GM23248 (cell line): ENCODE data around the gene PARP11. TPM values are rescaled to one million over a fixed set of nuclear protein-coding genes. Genes with fewer than 3 reads are reported as not detected.
A peak's percentile ranks its signal among the peaks of the same experiment; 100 is the strongest.

Experiments used
- DNase-seq: peaks from one replicate; pipeline ENCODE4 v3.0.0-alpha.2; 2015
- H2AFZ ChIP-seq: fragments of 200-600 bp; sonication (generic); 2 replicates; pipeline ENCODE4 v1.6.1; 2016; ENCODE audit warnings: antibody characterized with exemption
- H3F3A ChIP-seq: fragments of 200-600 bp; sonication (generic); 2 replicates; pipeline ENCODE4 v1.6.1; 2016; ENCODE audit warnings: mild to moderate bottlenecking, antibody characterized with exemption, mixed run types; ENCODE audit not compliant: insufficient read depth
- H3K27ac ChIP-seq: fragments of 200-600 bp; sonication (generic); 2 replicates; pipeline ENCODE4 v1.5.1; 2016; ENCODE audit warnings: mild to moderate bottlenecking
- H3K27me3 ChIP-seq: fragments of 200-600 bp; sonication (generic); replicated peaks from 2 replicates; pipeline ENCODE4 v1.6.1; 2016; ENCODE audit warnings: mild to moderate bottlenecking; ENCODE audit not compliant: insufficient read depth
- H3K36me3 ChIP-seq: fragments of 200-600 bp; sonication (generic); 2 replicates; pipeline ENCODE4 v1.6.1; 2016; ENCODE audit warnings: low read depth, mild to moderate bottlenecking
- H3K4me1 ChIP-seq: fragments of 200-600 bp; sonication (generic); 2 replicates; pipeline ENCODE4 v1.6.1; 2016; ENCODE audit warnings: mild to moderate bottlenecking; ENCODE audit not compliant: insufficient read depth
- H3K4me2 ChIP-seq: fragments of 200-600 bp; sonication (generic); one replicate; pipeline ENCODE4 v1.6.1; 2016; ENCODE audit warnings: mild to moderate bottlenecking; ENCODE audit not compliant: unreplicated experiment
- H3K4me3 ChIP-seq: fragments of 200-600 bp; sonication (generic); 2 replicates; pipeline ENCODE4 v1.5.1; 2016; ENCODE audit warnings: mild to moderate bottlenecking
- H3K79me2 ChIP-seq: fragments of 200-600 bp; sonication (generic); 2 replicates; pipeline ENCODE4 v1.6.1; 2016; ENCODE audit warnings: mild to moderate bottlenecking; ENCODE audit not compliant: insufficient read depth
- H3K9ac ChIP-seq: fragments of 200-600 bp; sonication (generic); 2 replicates; pipeline ENCODE4 v1.6.1; 2016; ENCODE audit warnings: mild to moderate bottlenecking
- H3K9me2 ChIP-seq: fragments of 200-600 bp; sonication (generic); 2 replicates; pipeline ENCODE4 v1.6.1; 2016; ENCODE audit warnings: mixed run types, mild to moderate bottlenecking, moderate library complexity; ENCODE audit not compliant: insufficient read depth
- H3K9me3 ChIP-seq: fragments of 200-600 bp; sonication (generic); one replicate; pipeline ENCODE4 v1.6.1; 2017; ENCODE audit warnings: low read depth
- H4K20me1 ChIP-seq: fragments of 200-600 bp; sonication (generic); 2 replicates; pipeline ENCODE4 v1.6.0; 2016; ENCODE audit not compliant: insufficient read depth
- EZH2 ChIP-seq: fragments of 200-600 bp; sonication (generic); IDR thresholded peaks from 2 replicates; pipeline ENCODE4 v1.6.1; 2018; ENCODE audit warnings: antibody characterized with exemption, mild to moderate bottlenecking; ENCODE audit not compliant: insufficient read depth, poor library complexity, severe bottlenecking
- EZH2phosphoT487 ChIP-seq: fragments of 200-600 bp; sonication (generic); IDR thresholded peaks from 2 replicates; pipeline ENCODE4 v1.6.1; 2018; ENCODE audit warnings: antibody characterized with exemption, moderate library complexity, mild to moderate bottlenecking, low read depth; ENCODE audit not compliant: insufficient read depth
- WGBS, 2 experiments: methylation state at CpG; one replicate each; pipeline ENCODE4 v1.1.6; 2015 to 2017; ENCODE audit warnings: low lambda C conversion rate in 2 of 2, low coverage in 1 of 2; ENCODE audit errors: missing lambda C conversion rate in 2 of 2; 5-methylcytosine and 5-hydroxymethylcytosine counted together
- in situ Hi-C: fragments of 300-500 bp; cut with MboI; formaldehyde crosslinking; loops from 2 replicates; pipeline ENCODE4 v1.15.0; 2020
- polyA plus RNA-seq: library from polyadenylated mRNA; unstranded; fragments of >200 nt; fragmentation: Nextera tagmentation; extraction: Ambion mirVana; gene quantifications from 2 replicates; pipeline ENCODE4 v1.2.1, GENCODE V29; 2016
- total RNA-seq: library from RNA; depleted of rRNA; stranded (reverse); fragments of >200 nt; shearing (Covaris generic); gene quantifications from 2 replicates; pipeline ENCODE4 v1.2.3, GENCODE V29; 2014

Gene PARP11
- total and polyA plus RNA-seq, 2 experiments from 2014 or later, result 2.1 to 6.2 TPM

DNA sequence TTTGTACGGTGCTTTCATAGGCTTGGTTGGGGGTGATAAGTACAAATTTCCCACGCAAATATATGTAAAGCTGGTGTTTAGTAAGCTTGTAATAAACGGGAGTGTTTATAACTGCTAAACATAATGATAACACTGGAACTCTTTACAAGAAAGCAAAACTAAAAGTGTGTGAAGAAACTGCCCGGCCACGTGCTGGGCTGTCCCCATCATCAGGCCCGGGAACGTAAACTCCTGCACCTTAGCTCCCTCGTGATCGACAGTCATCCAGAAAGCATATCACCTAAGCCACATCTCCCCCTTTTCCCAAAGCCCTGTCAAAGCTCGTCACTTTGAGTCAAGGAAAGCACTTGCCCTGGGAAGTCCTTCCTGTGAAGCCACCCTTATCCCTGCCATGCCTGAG is 18.0 kb upstream of the PARP11 start:
- no peak for DNase-seq
- Histone ChIP-seq H2AFZ (no peak overlapping the region), H3K27ac (no peak overlapping the region), H3K4me1 (no peaks in the 10 kb centered on the region), H3K9me3 (no peaks in the 10 kb centered on the region), H4K20me1 (no peaks in the 10 kb centered on the region), H3F3A (no peaks in the 10 kb centered on the region), H3K9ac (no peak overlapping the region), H3K79me2 (no peaks in the 10 kb centered on the region), H3K36me3 (no peaks in the 10 kb centered on the region), H3K4me2 (no peak overlapping the region), H3K4me3 (no peak overlapping the region), H3K9me2 (no peaks in the 10 kb centered on the region), H3K27me3 (peaks cover 19% of the 10 kb centered on the region)
- no peak for TF ChIP-seq EZH2
- TF ChIP-seq EZH2phosphoT487, result no peak
- WGBS, 2 experiments, result 68 to 69% methylated on average over 10 of the region's 10 CpGs
- in situ Hi-C loops, result loop anchor here (10.0 kb wide), 2 partner anchors 154 to 384 kb away; partner anchors contain the start of gene CCND2

DNA sequence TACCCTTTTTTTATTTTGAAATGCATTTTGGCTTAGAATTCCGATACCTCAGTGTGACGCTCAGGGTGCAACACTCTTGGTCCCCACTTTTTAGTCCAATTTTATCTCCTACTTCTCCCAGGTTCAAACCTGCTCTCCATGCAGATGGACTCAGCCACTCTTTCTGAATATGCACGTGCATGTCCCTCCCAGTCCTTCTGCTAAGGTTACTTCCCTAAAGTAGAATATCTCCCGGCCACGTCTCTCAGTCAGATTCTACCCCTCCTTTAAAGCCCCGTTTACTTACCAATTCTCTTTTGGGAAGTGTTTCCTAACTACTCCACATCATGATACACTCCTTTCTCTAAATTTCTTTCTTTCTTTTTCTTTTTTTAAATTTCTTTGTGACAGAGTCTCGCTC is 15.5 kb upstream of the PARP11 start:
- Histone ChIP-seq H3K4me1 (no peaks in the 10 kb centered on the region), H3K4me3 (no peak overlapping the region), H3K9me2 (no peaks in the 10 kb centered on the region), H3K9ac (no peak overlapping the region), H2AFZ (no peak overlapping the region), H3K36me3 (no peaks in the 10 kb centered on the region), H3K4me2 (no peak overlapping the region), H4K20me1 (no peaks in the 10 kb centered on the region), H3K79me2 (no peaks in the 10 kb centered on the region), H3K27me3 (peaks cover 13% of the 10 kb centered on the region), H3F3A (peaks cover 8% of the 10 kb centered on the region), H3K27ac (no peak overlapping the region), H3K9me3 (no peaks in the 10 kb centered on the region)
- DNase-seq, result no peak
- WGBS, 2 experiments, result 63 to 69% methylated on average over 7 of the region's 7 CpGs
- in situ Hi-C loops, result no loop called here
- TF ChIP-seq EZH2 (no peak), EZH2phosphoT487 (no peak)

GRCh38 chr12:3885277-3886094 is 12.3 kb upstream of the PARP11 start:
- Histone ChIP-seq H3K27me3 (peaks cover 23% of the 10 kb centered on the region), H4K20me1 (no peaks in the 10 kb centered on the region), H3K4me1 (no peaks in the 10 kb centered on the region), H2AFZ (peak overlapping the region; percentile 97), H3K9me2 (no peaks in the 10 kb centered on the region), H3K27ac (peak overlapping the region; percentile 46), H3F3A (peaks cover 8% of the 10 kb centered on the region), H3K79me2 (no peaks in the 10 kb centered on the region), H3K4me2 (peak overlapping the region; percentile 98), H3K9ac (peak overlapping the region; percentile 76), H3K9me3 (no peaks in the 10 kb centered on the region), H3K36me3 (no peaks in the 10 kb centered on the region), H3K4me3 (peak overlapping the region; percentile 87)
- peak; percentile 73 for DNase-seq
- 12 to 13% methylated on average over 8 of the region's 8 CpGs for WGBS, 2 experiments
- in situ Hi-C loops, result no loop called here
- TF ChIP-seq EZH2phosphoT487, result no peak
- no peak for TF ChIP-seq EZH2

- no peaks in the 10 kb centered on the region for H3K36me3 ChIP-seq
- peak overlapping the region; percentile 98 for H3K4me2 ChIP-seq
- H3F3A ChIP-seq, result peaks cover 8% of the 10 kb centered on the region
- TF ChIP-seq EZH2 (no peak), EZH2phosphoT487 (no peak)
- H3K27me3 ChIP-seq, result peaks cover 30% of the 10 kb centered on the region
- H3K9me3 ChIP-seq, result no peaks in the 10 kb centered on the region
- H3K9ac ChIP-seq, result peak overlapping the region; percentile 76
- in situ Hi-C loops, result no loop called here
- no peaks in the 10 kb centered on the region for H4K20me1 ChIP-seq
- H3K9me2 ChIP-seq, result no peaks in the 10 kb centered on the region
- H2AFZ ChIP-seq, result peak overlapping the region; percentile 97
- peak overlapping the region; percentile 87 for H3K4me3 ChIP-seq
- no peak for DNase-seq
- H3K4me1 ChIP-seq, result no peaks in the 10 kb centered on the region
- H3K79me2 ChIP-seq, result no peaks in the 10 kb centered on the region
- WGBS, 2 experiments, result 57 to 63% methylated on average over 6 of the region's 6 CpGs
- H3K27ac ChIP-seq, result peak overlapping the region; percentile 46; the same call in 1 of the 2 replicates
These were observed 11.5 kb upstream of the PARP11 start for GRCh38 chr12:3884671-3885070.
